GM21360 (cell line): Measurements from ENCODE around the gene OR11H1.
"Not testable (repeated sequence)": the region's sequence is repeated elsewhere in the genome, so short reads cannot be mapped to it uniquely, and the experiment has no call there.

Experiments
- ATAC-seq: cut with Tn5 transposase; IDR thresholded peaks from one replicate; pipeline ENCODE4 v1.9.1; 2021; ENCODE audit warnings: mild to moderate bottlenecking, moderate library complexity; ENCODE audit not compliant: unreplicated experiment

OR11H1 gene, protein sequence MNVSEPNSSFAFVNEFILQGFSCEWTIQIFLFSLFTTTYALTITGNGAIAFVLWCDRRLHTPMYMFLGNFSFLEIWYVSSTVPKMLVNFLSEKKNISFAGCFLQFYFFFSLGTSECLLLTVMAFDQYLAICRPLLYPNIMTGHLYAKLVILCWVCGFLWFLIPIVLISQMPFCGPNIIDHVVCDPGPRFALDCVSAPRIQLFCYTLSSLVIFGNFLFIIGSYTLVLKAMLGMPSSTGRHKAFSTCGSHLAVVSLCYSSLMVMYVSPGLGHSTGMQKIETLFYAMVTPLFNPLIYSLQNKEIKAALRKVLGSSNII

GRCh38 chr22:15527892-15528291 lies at the start of gene OR11H1:
Gene OR11H1 (plus strand): TSS chr22:15528192. CDS start chr22:15528192, 0 bp downstream.
- ATAC-seq, result not testable (repeated sequence)

DNA sequence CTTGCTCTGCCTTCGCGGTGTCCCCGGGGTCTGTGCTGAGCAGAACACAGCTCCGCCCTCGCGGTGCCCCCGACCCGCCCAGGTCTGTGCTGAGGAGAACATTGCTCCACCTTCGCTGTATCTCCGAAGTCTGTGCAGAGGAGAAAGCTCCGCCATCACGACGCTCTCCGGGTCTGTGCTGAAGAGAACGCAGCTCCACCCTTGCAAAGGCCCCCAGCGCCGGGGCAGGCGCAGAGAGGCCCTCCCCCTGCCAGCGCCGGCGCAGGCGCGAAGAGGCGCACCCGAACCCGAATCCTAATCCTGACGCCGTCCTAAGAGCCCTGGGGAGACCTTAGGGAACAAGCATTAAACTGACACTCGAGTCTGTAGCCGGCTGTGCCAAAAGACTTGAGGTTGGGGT lies 18.0 kb upstream of the OR11H1 start:
- ATAC-seq, result not testable (repeated sequence)

GRCh38 chr22:15515896-15516295 lies 12.1 kb upstream of the OR11H1 start:
- not testable (repeated sequence) for ATAC-seq

DNA sequence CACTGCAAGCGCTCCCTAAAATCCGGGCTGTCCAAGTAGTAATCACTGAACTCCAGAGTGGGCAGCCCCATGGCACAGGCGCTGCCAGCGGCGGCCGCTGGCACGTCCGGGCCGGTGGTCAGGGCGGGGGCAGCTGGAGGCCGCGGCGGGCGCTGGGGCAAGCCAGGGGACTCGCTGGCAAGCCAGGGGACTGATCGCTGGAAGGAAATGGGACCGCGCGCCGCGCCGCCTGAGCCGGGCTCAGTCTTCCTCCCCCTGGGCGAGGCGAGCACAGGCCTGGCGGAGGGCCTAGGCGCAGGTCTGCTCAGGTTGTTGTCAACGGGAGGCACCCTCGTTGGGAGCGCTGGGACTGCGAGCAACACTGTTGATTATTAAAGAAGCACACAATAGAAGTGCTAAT lies 25.8 kb downstream of the OR11H1 start:
- ATAC-seq, result not testable (repeated sequence)

GRCh38 chr22:15563461-15563860 lies 35.5 kb downstream of the OR11H1 start:
- not testable (repeated sequence) for ATAC-seq

GRCh38 chr22:15565063-15565462 lies 37.1 kb downstream of the OR11H1 start:
- not testable (repeated sequence) for ATAC-seq
